Measurements from ENCODE around the gene LYSMD1. TPM values are rescaled to one million over a fixed set of nuclear protein-coding genes. Genes with fewer than 3 reads are reported as not detected.

Gene LYSMD1
- total and polyA plus RNA-seq, 2 donors (not counting 3 experiments of a cell fraction or from before 2014, with no cell fraction given): 1.7 to 8.2 TPM

DNA sequence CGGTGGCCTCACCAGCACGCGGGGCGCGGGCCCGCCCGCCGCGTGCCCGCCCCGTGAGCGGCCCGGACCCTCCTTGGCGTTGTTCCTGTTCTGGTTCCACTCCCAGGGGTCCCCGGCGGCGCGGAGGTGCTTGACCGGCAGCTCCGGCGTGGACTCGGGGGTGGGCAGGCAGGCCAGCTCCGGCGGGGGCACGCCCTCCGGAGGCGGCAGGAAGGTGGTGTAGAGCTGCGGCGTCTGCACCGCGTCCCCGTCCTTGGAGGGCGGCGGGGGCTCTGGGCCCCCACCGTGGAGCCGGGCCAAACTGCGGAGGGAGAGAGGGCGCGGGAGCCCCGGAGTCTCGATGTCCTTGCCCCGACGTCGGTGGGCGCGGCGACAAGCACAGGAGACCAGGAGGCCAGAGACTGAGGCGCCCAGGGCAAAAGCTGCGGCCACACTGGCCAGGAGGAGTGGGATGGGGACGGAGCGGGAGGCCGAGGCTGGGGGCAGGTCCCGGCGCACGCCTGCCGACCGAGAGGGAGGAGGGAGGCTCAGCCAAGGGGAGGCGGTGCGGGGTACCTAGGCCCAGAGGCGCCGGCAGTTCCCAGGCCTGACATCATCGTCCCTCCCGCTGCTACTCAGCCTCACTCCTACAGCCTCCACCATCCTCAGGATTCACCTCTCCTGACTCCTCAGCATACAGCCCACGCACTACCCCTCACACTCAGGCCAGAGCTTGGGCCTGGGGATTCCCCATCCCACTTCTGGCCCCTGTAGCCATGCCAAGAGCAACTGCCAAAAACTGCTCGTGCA, 32.5 kb downstream of the LYSMD1 start:
- intact Hi-C loops (cut with micrococcal nuclease) (no loop called here), dilution Hi-C loops (cut with MboI; ENCODE audit: extremely low pct_ligation_motif_present, low sequenced_read_pairs) (no loop called here)
- no peaks in the 10 kb centered on the region for H3K9me1 ChIP-seq (replicated peaks; ENCODE audit: control insufficient read depth, extremely low read depth, insufficient read depth, low read length)
- BruUV-seq (replicated peaks): no TSS peak
- FAIRE-seq (no peak), DNase-seq (ENCODE audit: low read depth, low spot score) (no peak)
- H3K79me2 ChIP-seq (ENCODE audit: control insufficient read depth, insufficient read depth, low read length): no peaks in the 10 kb centered on the region
- H3K27ac ChIP-seq (ENCODE audit: insufficient read depth, low read depth, low read length): no peak overlapping the region
- no peaks in the 10 kb centered on the region for H3K27me3 ChIP-seq (ENCODE audit: control insufficient read depth in 2 of 2, insufficient read depth in 2 of 2, low read length in 2 of 2)
- H3K36me3 ChIP-seq (ENCODE audit: control insufficient read depth in 2 of 2, extremely low read depth in 1 of 2, insufficient read depth in 2 of 2, low read length in 2 of 2): peaks cover 0 to 44% of the 10 kb centered on the region in 2 experiments
- no peaks in the 10 kb centered on the region for H4K20me1 ChIP-seq (replicated peaks; ENCODE audit: control insufficient read depth, extremely low read depth, insufficient read depth, low read length)
- peaks cover 6% of the 10 kb centered on the region for H3K4me1 ChIP-seq (ENCODE audit: control insufficient read depth, extremely low read depth, insufficient read depth, low read length)
- no peak overlapping the region for H3K9ac ChIP-seq (replicated peaks; ENCODE audit: extremely low read depth, insufficient read depth, low read length)
- H3K9me3 ChIP-seq (replicated peaks; ENCODE audit: control insufficient read depth, insufficient read depth, low read length): no peaks in the 10 kb centered on the region
- no peak overlapping the region for H2AFZ ChIP-seq (ENCODE audit: low read depth, low read length)
- no peak overlapping the region for H3K4me2 ChIP-seq (ENCODE audit: insufficient read depth, low read length)
- TF ChIP-seq EZH2 (IDR thresholded peaks at IDR 0.05; ENCODE audit: borderline replicate concordance, low read depth, low read length, severe bottlenecking) (no peak), MAX (IDR thresholded peaks at IDR 0.05; ENCODE audit: insufficient read depth, insufficient read length) (no peak), MYC (IDR thresholded peaks at IDR 0.05; ENCODE audit: low read depth, low read length) (no peak), GATA2 (IDR thresholded peaks at IDR 0.05; ENCODE audit: insufficient read depth, insufficient read length, low read depth, low read length) (no peak), POLR2A (IDR thresholded peaks at IDR 0.05; ENCODE audit: low read depth, low read length) (no peak), JUN (IDR thresholded peaks at IDR 0.05; ENCODE audit: borderline replicate concordance, insufficient read depth, insufficient read length, low read depth) (no peak), FOS (IDR thresholded peaks at IDR 0.05; ENCODE audit: borderline replicate concordance, insufficient read depth, low read length) (no peak), POLR2AphosphoS5 (IDR thresholded peaks at IDR 0.05; ENCODE audit: insufficient read depth, low read depth, low read length) (no peak)
- TF ChIP-seq, protein P1, sequence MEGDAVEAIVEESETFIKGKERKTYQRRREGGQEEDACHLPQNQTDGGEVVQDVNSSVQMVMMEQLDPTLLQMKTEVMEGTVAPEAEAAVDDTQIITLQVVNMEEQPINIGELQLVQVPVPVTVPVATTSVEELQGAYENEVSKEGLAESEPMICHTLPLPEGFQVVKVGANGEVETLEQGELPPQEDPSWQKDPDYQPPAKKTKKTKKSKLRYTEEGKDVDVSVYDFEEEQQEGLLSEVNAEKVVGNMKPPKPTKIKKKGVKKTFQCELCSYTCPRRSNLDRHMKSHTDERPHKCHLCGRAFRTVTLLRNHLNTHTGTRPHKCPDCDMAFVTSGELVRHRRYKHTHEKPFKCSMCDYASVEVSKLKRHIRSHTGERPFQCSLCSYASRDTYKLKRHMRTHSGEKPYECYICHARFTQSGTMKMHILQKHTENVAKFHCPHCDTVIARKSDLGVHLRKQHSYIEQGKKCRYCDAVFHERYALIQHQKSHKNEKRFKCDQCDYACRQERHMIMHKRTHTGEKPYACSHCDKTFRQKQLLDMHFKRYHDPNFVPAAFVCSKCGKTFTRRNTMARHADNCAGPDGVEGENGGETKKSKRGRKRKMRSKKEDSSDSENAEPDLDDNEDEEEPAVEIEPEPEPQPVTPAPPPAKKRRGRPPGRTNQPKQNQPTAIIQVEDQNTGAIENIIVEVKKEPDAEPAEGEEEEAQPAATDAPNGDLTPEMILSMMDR (IDR thresholded peaks at IDR 0.05; ENCODE audit: extremely low read depth in 1 of 2, insufficient read depth in 1 of 2, low read depth in 1 of 2, low read length in 2 of 2): no peak
- ChIA-PET POLR2A (interaction anchor here (0.6 kb wide), 1 partner anchor 92 kb away, joined by 3 read pairs; no protein-coding TSS in a partner anchor), CTCF (interaction anchor here (0.7 to 6.6 kb wide), 2 partner anchors 32 to 34 kb away, joined by 3 to 53 read pairs; partner anchors contain the start of gene LYSMD1)
- H3K4me3 ChIP-seq (replicated peaks in 1 of 3; ENCODE audit: insufficient read depth in 1 of 3, low read depth in 1 of 3, low read length in 3 of 3): no peak overlapping the region
